IMR-90 (cell line): ENCODE measurements around the gene ADGRD2. TPM values are rescaled to one million over a fixed set of nuclear protein-coding genes. Genes with fewer than 3 reads are reported as not detected.

Source experiments
- ATAC-seq: fragments of 200-7000 bp; cut with Tn5 transposase; 2 replicates; pipeline ENCODE4 v1.9.1; 2020; ENCODE audit warnings: low read depth, mild to moderate bottlenecking, moderate library complexity
- BruUV-seq: library from RNA; stranded (reverse); fragments of 400-500 nt; replicated peaks from 2 replicates; lab custom pipeline; 2021; lab: Mats Ljungman, UMichigan
- CTCF ChIA-PET: fragments of 300-600 bp; formaldehyde crosslinking; extraction: SDS; loops from one replicate; lab custom pipeline; 2021; ENCODE audit warnings: antibody characterized with exemption; lab: Yijun Ruan, JAX
- POLR2A ChIA-PET: fragments of 300-600 bp; sonication (Branson Sonifier 250); formaldehyde crosslinking; loops from one replicate; lab custom pipeline; 2022; ENCODE audit warnings: antibody characterized with exemption; ENCODE audit not compliant: unreplicated experiment; lab: Charles Lee
- DNase-seq: peaks from one replicate; pipeline ENCODE4 v3.0.0; 2013
- H2AFZ ChIP-seq: replicated peaks from 2 replicates; pipeline ENCODE3; 2013; ENCODE audit warnings: low read length, mild to moderate bottlenecking; ENCODE audit not compliant: poor library complexity
- H2AK5ac ChIP-seq: 2 replicates; pipeline ENCODE4 v1.6.1; 2013; ENCODE audit warnings: low read depth, low read length, inconsistent platforms
- H2AK9ac ChIP-seq: replicated peaks from 2 replicates; pipeline ENCODE3; 2013; ENCODE audit warnings: mild to moderate bottlenecking, low read depth, low read length, moderate library complexity; ENCODE audit not compliant: poor library complexity
- H2BK120ac ChIP-seq: 2 replicates; pipeline ENCODE4 v1.6.1; 2013; ENCODE audit warnings: low read depth, low read length, inconsistent platforms
- H2BK15ac ChIP-seq: 3 replicates; pipeline ENCODE4 v1.6.1; 2013; ENCODE audit warnings: low read depth, low read length, inconsistent platforms
- H2BK20ac ChIP-seq: 2 replicates; pipeline ENCODE4 v1.6.1; 2013; ENCODE audit warnings: low read depth, mild to moderate bottlenecking, inconsistent platforms, low read length, moderate library complexity
- H2BK5ac ChIP-seq: 2 replicates; pipeline ENCODE4 v1.6.1; 2013; ENCODE audit warnings: mild to moderate bottlenecking, low read depth, low read length, inconsistent platforms; ENCODE audit not compliant: poor library complexity, severe bottlenecking
- H3K14ac ChIP-seq: replicated peaks from 2 replicates; pipeline ENCODE4 v1.6.1; 2013; ENCODE audit warnings: low read depth, low read length, inconsistent platforms
- H3K18ac ChIP-seq: 2 replicates; pipeline ENCODE4 v1.6.1; 2013; ENCODE audit warnings: low read depth, low read length, control low read depth
- H3K23ac ChIP-seq: 2 replicates; pipeline ENCODE4 v1.6.1; 2013; ENCODE audit warnings: low read depth, low read length, inconsistent platforms
- H3K27ac ChIP-seq: 2 replicates; pipeline ENCODE4 v1.5.1; 2013; ENCODE audit warnings: mild to moderate bottlenecking, control low read depth, low read length; ENCODE audit not compliant: insufficient read depth
- H3K27me3 ChIP-seq: 2 replicates; pipeline ENCODE4 v1.6.1; 2013; ENCODE audit warnings: low read length; ENCODE audit not compliant: control insufficient read depth, insufficient read depth
- H3K36me3 ChIP-seq: 2 replicates; pipeline ENCODE4 v1.6.1; 2013; ENCODE audit warnings: low read length, mixed read lengths; ENCODE audit not compliant: control insufficient read depth, insufficient read depth
- H3K4ac ChIP-seq: 2 replicates; pipeline ENCODE4 v1.6.1; 2013; ENCODE audit warnings: low read depth, low read length, inconsistent platforms
- H3K4me1 ChIP-seq: 2 replicates; pipeline ENCODE4 v1.6.1; 2013; ENCODE audit warnings: low read length, mixed read lengths; ENCODE audit not compliant: control insufficient read depth, insufficient read depth
- H3K4me2 ChIP-seq: 2 replicates; pipeline ENCODE4 v1.6.1; 2013; ENCODE audit warnings: low read depth, mild to moderate bottlenecking, control low read depth, low read length, moderate library complexity
- H3K4me3 ChIP-seq: 2 replicates; pipeline ENCODE4 v1.5.1; 2013; ENCODE audit warnings: low read depth, mild to moderate bottlenecking, control low read depth, low read length, moderate library complexity; ENCODE audit not compliant: insufficient read depth
- H3K56ac ChIP-seq: 2 replicates; pipeline ENCODE4 v1.6.1; 2013; ENCODE audit warnings: low read length, inconsistent platforms; ENCODE audit not compliant: insufficient read depth; ENCODE audit errors: extremely low read depth
- H3K79me1 ChIP-seq, 2 experiments: 2 replicates each; pipeline ENCODE4 v1.6.1; 2013; ENCODE audit warnings: low read length in 2 of 2, inconsistent platforms in 1 of 2, low read depth in 1 of 2
- H3K9ac ChIP-seq: 2 replicates; pipeline ENCODE4 v1.6.1; 2013; ENCODE audit warnings: low read depth, low read length, control low read depth
- H3K9me1 ChIP-seq: 2 replicates; pipeline ENCODE4 v1.6.1; 2013; ENCODE audit warnings: low read length, inconsistent platforms; ENCODE audit not compliant: insufficient read depth
- H3K9me3 ChIP-seq: 2 replicates; pipeline ENCODE4 v1.6.1; 2013; ENCODE audit warnings: low read length; ENCODE audit not compliant: control insufficient read depth, insufficient read depth
- H4K20me1 ChIP-seq: 2 replicates; pipeline ENCODE4 v1.6.1; 2013; ENCODE audit warnings: low read length, inconsistent platforms; ENCODE audit not compliant: insufficient read depth
- H4K5ac ChIP-seq: 2 replicates; pipeline ENCODE4 v1.6.1; 2013; ENCODE audit warnings: mild to moderate bottlenecking, low read depth, low read length, control low read depth
- H4K8ac ChIP-seq, 2 experiments: 2 replicates each; pipeline ENCODE4 v1.6.1; 2013; ENCODE audit warnings: low read depth in 2 of 2, low read length in 2 of 2, control low read depth in 1 of 2, inconsistent platforms in 1 of 2
- H4K91ac ChIP-seq: 2 replicates; pipeline ENCODE4 v1.6.1; 2013; ENCODE audit warnings: low read depth, low read length, inconsistent platforms; ENCODE audit not compliant: insufficient read depth
- BHLHE40 ChIP-seq: fragments of 150-350 bp; IDR thresholded peaks from 2 replicates; pipeline ENCODE4 v1.6.1; 2016; ENCODE audit warnings: mild to moderate bottlenecking, low read depth, low read length
- CEBPB ChIP-seq: IDR thresholded peaks from 2 replicates; pipeline ENCODE4 v1.6.1; 2012; ENCODE audit warnings: low read depth, low read length, improper control_type of control experiment
- CHD1 ChIP-seq: IDR thresholded peaks from 2 replicates; pipeline ENCODE4 v1.6.1; 2012; ENCODE audit warnings: low read depth, low read length, improper control_type of control experiment
- CTCF ChIP-seq: conservative IDR thresholded peaks from 2 replicates; pipeline ENCODE4 v1.5.1; 2012; ENCODE audit warnings: mild to moderate bottlenecking, low read depth, low read length, improper control_type of control experiment
- MXI1 ChIP-seq: IDR thresholded peaks from 2 replicates; pipeline ENCODE4 v1.6.1; 2012; ENCODE audit warnings: low read depth, mild to moderate bottlenecking, low read length, moderate library complexity, borderline replicate concordance
- NFE2L2 ChIP-seq: fragments of 150-350 bp; IDR thresholded peaks from 2 replicates; pipeline ENCODE4 v1.6.1; 2016; ENCODE audit warnings: low read depth, mild to moderate bottlenecking, low read length
- POLR2A ChIP-seq: IDR thresholded peaks from 2 replicates; pipeline ENCODE4 v1.6.1; 2012; ENCODE audit warnings: mild to moderate bottlenecking, low read depth, low read length
- RCOR1 ChIP-seq: IDR thresholded peaks from 2 replicates; pipeline ENCODE4 v1.6.1; 2012; ENCODE audit warnings: mild to moderate bottlenecking, low read length, improper control_type of control experiment; ENCODE audit not compliant: insufficient replicate concordance
- RFX5 ChIP-seq: IDR thresholded peaks from 2 replicates; pipeline ENCODE4 v1.8.0; 2012; ENCODE audit warnings: low read depth, mild to moderate bottlenecking, low read length, moderate library complexity
- SMC3 ChIP-seq: fragments of 150-350 bp; IDR thresholded peaks from 2 replicates; pipeline ENCODE4 v1.6.1; 2016; ENCODE audit warnings: low read depth, mild to moderate bottlenecking, antibody characterized with exemption, low read length, moderate library complexity
- USF2 ChIP-seq: fragments of 150-350 bp; IDR thresholded peaks from 2 replicates; pipeline ENCODE4 v1.6.1; 2017; ENCODE audit warnings: mild to moderate bottlenecking, antibody characterized with exemption, low read length, low read depth
- WGBS, 2 experiments: methylation state at CpG; one replicate each; pipeline versions ENCODE4 v1.1.5 to v1.1.7; 2013; ENCODE audit warnings: missing lambda C conversion rate in 2 of 2; ENCODE audit not compliant: insufficient read length in 1 of 2; ENCODE audit errors: extremely low coverage in 2 of 2; 5-methylcytosine and 5-hydroxymethylcytosine counted together
- dilution Hi-C: fragments of 300-500 bp; cut with HindIII; formaldehyde crosslinking; loops from one replicate; pipeline ENCODE4 v1.14.3; 2018; ENCODE audit warnings: low sequenced_read_pairs; ENCODE audit not compliant: unreplicated experiment
- in situ Hi-C: fragments of 300-500 bp; cut with MboI; formaldehyde crosslinking; loops from 3 replicates; pipeline ENCODE4 v1.14.3; 2019; ENCODE audit warnings: low sequenced_read_pairs, inconsistent platforms, mixed read lengths
- intact Hi-C: fragments of 100-400 bp; cut with micrococcal nuclease; formaldehyde crosslinking; loops from 2 replicates; pipeline ENCODE4 v1.10.0; 2022
- polyA plus RNA-seq, 3 experiments: library from polyadenylated mRNA; depleted of rRNA; stranded (reverse); fragments of >200 nt; gene quantifications; 2 replicates each; pipeline ENCODE4 v1.2.3, GENCODE V29; 2012; ENCODE audit warnings: low replicate concordance in 1 of 3
- total RNA-seq: library from RNA; depleted of rRNA; stranded (reverse); fragments of >200 nt; gene quantifications from 2 replicates; pipeline ENCODE4 v1.2.3, GENCODE V29; 2012

ADGRD2 gene
- total and polyA plus RNA-seq, 2 of the 4 experiments (the other 2 are of a cell fraction), result not detected

GRCh38 chr9:124527781-124528180 is 77.5 kb downstream of the ADGRD2 start:
- Histone ChIP-seq H3K27me3 (peaks cover 2% of the 10 kb centered on the region; the same call in 1 of the 2 replicates), H2BK15ac (peak overlapping the region; percentile 58; the same call in 1 of the 3 replicates), H2AFZ (peak overlapping the region; percentile 89), H3K9me1 (no peaks in the 10 kb centered on the region; the same call in 1 of the 2 replicates), H3K9me3 (no peaks in the 10 kb centered on the region), H3K4me2 (no peak overlapping the region), H2AK5ac (0 out of 2 replicates have a peak overlapping the region, but pooled peaks have one; percentile 26), H4K5ac (peak overlapping the region; percentile 32; the same call in 1 of the 2 replicates), H4K8ac (peak overlapping the region; percentile 12 to 56; a peak in 2 of 4 replicates), H2BK20ac (peak overlapping the region; percentile 71), H3K9ac (no peak overlapping the region), H3K18ac (no peak overlapping the region), H3K4me3 (no peak overlapping the region), H3K14ac (peak overlapping the region; percentile 23; the same call in 1 of the 2 replicates), H3K23ac (no peak overlapping the region; the same call in 1 of the 2 replicates), H4K91ac (peak overlapping the region; percentile 83), H3K56ac (no peak overlapping the region; the same call in 1 of the 2 replicates), H2AK9ac (peak overlapping the region; percentile 60), H2BK120ac (peak overlapping the region; percentile 41), H3K4ac (peak overlapping the region; percentile 39), H3K79me1 (no peaks in the 10 kb centered on the region), H2BK5ac (peak overlapping the region; percentile 6), H4K20me1 (no peaks in the 10 kb centered on the region), H3K27ac (no peak overlapping the region), H3K4me1 (peaks cover 6% of the 10 kb centered on the region), H3K36me3 (no peaks in the 10 kb centered on the region)
- ATAC-seq, result peak; percentile 98
- TF ChIP-seq CTCF (no peak), CHD1 (no peak), CEBPB (no peak), NFE2L2 (no peak), BHLHE40 (no peak), POLR2A (no peak), SMC3 (no peak), RFX5 (no peak), MXI1 (no peak), RCOR1 (no peak), USF2 (no peak)
- dilution Hi-C loops, result no loop called here
- ChIA-PET POLR2A (no interaction called here), CTCF (interaction anchor here (0.7 to 1.3 kb wide), 4 partner anchors 9 to 109 kb away, joined by 3 to 6 read pairs (median 5); no protein-coding TSS in a partner anchor)
- WGBS, 2 experiments, result no CpG with 5 or more reads among the region's 3 CpGs
- intact Hi-C loops, result no loop called here
- in situ Hi-C loops, result no loop called here
- DNase-seq, result peak; percentile 63
- no TSS peak for BruUV-seq
